ENCODE data around the gene IL20RB.
A peak's percentile ranks its signal among the peaks of the same experiment; 100 is the strongest.

IL20RB gene

GRCh38 chr3:136957751-136958288 lies at the start of gene IL20RB:
Gene IL20RB (plus strand): TSS chr3:136957983. CDS start chr3:136958114, 131 bp downstream.
- DNase-seq (ENCODE audit: low read depth, low spot score): peak; percentile 12

- DNase-seq (ENCODE audit: low read depth, low spot score): no peak
Measured at GRCh38 chr3:136908297-136908696, 49.5 kb upstream of the IL20RB start.

- DNase-seq (ENCODE audit: low read depth, low spot score): no peak
Measured at GRCh38 chr3:136909187-136909586, 48.6 kb upstream of the IL20RB start.

GRCh38 chr3:136910697-136911096 lies 47.1 kb upstream of the IL20RB start:
- DNase-seq (ENCODE audit: low read depth, low spot score): no peak

- DNase-seq (ENCODE audit: low read depth, low spot score): no peak
Measured at GRCh38 chr3:136913168-136913567, 44.6 kb upstream of the IL20RB start.

GRCh38 chr3:136914739-136915138 lies 43.0 kb upstream of the IL20RB start:
- no peak for DNase-seq (ENCODE audit: low read depth, low spot score)

GRCh38 chr3:136916223-136916622 lies 41.6 kb upstream of the IL20RB start:
- no peak for DNase-seq (ENCODE audit: low read depth, low spot score)

GRCh38 chr3:136919799-136920580 lies 37.8 kb upstream of the IL20RB start:
- DNase-seq (ENCODE audit: low read depth, low spot score): no peak

- DNase-seq (ENCODE audit: low read depth, low spot score): no peak
Measured at GRCh38 chr3:136920904-136921611, 36.7 kb upstream of the IL20RB start.

GRCh38 chr3:136925425-136926190 lies 32.2 kb upstream of the IL20RB start:
- no peak for DNase-seq (ENCODE audit: low read depth, low spot score)

GRCh38 chr3:136928240-136928639 lies 29.5 kb upstream of the IL20RB start:
- DNase-seq (ENCODE audit: low read depth, low spot score): no peak

GRCh38 chr3:136929977-136930670 lies 27.7 kb upstream of the IL20RB start:
- DNase-seq (ENCODE audit: low read depth, low spot score): no peak

- no peak for DNase-seq (ENCODE audit: low read depth, low spot score)
Measured at GRCh38 chr3:136931606-136932005, 26.2 kb upstream of the IL20RB start.

- DNase-seq (ENCODE audit: low read depth, low spot score): no peak
Measured at GRCh38 chr3:136932523-136932922, 25.3 kb upstream of the IL20RB start.

GRCh38 chr3:136932978-136933772 lies 24.6 kb upstream of the IL20RB start:
- no peak for DNase-seq (ENCODE audit: low read depth, low spot score)

- DNase-seq (ENCODE audit: low read depth, low spot score): no peak
Measured at GRCh38 chr3:136937175-136937574, 20.6 kb upstream of the IL20RB start.

GRCh38 chr3:136937851-136938250 lies 19.9 kb upstream of the IL20RB start:
- no peak for DNase-seq (ENCODE audit: low read depth, low spot score)

GRCh38 chr3:136938334-136938733 lies 19.4 kb upstream of the IL20RB start:
- no peak for DNase-seq (ENCODE audit: low read depth, low spot score)

GRCh38 chr3:136939489-136939888 lies 18.3 kb upstream of the IL20RB start:
- DNase-seq (ENCODE audit: low read depth, low spot score): no peak

GRCh38 chr3:136942803-136943202 lies 15.0 kb upstream of the IL20RB start:
- DNase-seq (ENCODE audit: low read depth, low spot score): no peak

GRCh38 chr3:136943436-136943835 lies 14.3 kb upstream of the IL20RB start:
- DNase-seq (ENCODE audit: low read depth, low spot score): no peak
